GM21528 (cell line): ENCODE results near the gene KAZN.
"Not testable (repeated sequence)": the region's sequence is repeated elsewhere in the genome, so short reads cannot be mapped to it uniquely, and the experiment has no call there.

Experiments used
- ATAC-seq: cut with Tn5 transposase; IDR thresholded peaks from one replicate; pipeline ENCODE4 v1.9.1; 2021; ENCODE audit warnings: mild to moderate bottlenecking, moderate library complexity; ENCODE audit not compliant: unreplicated experiment, low FRiP score

KAZN gene

DNA sequence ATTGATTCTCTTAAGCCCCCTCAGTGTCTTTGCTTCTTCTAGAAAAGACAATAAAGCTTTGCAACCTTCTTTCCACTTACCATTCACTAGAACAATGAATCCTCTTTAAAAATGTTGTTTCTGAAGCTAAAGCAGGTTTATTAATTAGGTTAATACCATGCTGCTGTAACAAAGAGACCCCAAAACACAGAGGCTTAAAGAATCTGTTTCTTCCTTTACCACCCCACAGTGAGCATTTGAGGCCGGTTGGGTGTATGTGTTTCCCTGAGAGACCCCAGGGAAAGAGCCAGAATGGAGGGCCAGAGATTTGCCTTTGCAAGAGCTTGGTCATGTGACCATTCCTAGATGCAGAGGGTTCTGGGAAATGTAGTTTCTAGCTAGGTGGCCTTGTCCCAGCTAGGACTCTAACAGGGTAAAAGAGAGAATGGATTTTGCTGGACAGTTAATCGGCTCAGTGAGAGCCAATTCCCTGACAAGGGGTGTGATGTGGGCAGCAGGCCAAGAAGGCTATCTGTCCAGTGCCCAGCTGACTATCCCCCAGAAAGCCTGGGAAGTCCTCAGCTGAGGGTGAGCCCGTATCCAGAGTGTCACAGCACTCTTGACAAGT, 363.3 kb downstream of the KAZN start:
- ATAC-seq, result no peak

DNA sequence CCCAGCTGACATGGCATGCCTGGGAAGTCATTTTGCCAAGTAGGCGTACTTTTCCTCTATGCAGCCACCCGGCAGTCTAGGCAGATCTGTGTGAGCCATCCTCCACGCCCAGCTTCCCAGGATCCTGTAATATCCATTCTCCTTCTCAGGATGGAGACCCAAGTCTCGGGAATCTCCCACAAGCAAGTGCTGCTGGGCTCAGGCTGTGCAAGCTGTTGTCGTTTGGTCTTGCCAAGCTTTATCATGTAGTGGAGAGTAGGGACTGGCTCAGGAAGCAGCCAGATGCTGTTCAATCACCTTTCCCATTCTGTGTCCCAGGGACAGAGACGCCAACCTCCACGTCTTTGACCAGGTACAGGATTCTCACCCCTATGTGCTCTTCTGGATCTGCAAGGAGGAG, 363.9 kb downstream of the KAZN start:
- ATAC-seq, result no peak

DNA sequence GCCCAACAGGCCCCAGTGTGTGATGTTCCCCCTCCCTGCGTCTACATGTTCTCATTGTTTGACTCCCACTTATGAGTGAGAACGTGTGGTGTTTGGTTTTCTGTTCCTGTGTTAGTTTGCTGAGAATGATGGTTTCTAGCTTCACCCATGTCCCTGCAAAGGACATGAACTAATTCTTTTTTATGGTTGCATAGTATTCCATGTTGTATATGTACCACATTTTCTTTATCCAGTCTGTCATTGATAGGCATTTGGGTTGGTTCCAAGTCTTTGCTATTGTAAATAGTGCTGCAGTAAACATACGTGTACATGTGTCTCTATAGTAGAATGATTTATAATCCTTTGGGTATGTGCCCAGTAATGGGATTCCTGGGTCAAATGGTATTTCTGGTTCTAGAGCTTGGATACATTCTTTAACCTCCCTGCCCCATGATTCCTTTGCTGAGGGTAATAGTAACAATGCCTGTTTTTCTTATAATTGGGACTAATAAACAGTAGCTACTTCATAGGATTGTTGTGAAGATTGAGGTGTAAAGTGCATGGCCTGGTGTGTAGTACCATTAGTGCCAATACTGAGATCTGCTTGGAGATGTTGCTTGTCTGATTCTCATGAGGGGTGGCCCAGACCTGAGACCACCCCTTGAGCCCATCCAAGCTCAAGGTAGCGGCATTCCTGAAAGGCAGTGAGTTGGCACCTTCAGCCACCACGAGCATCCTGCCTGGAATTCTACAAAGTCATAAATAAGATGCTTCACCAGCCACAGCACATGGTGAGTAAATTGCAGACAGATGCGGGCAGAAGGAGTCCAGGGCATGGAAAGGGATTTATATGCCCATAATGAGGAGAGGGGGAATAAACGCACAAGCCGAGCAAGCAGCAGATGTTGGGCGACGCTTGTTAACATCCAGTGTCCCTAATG, 365.6 kb downstream of the KAZN start:
- ATAC-seq, result not testable (repeated sequence)

DNA sequence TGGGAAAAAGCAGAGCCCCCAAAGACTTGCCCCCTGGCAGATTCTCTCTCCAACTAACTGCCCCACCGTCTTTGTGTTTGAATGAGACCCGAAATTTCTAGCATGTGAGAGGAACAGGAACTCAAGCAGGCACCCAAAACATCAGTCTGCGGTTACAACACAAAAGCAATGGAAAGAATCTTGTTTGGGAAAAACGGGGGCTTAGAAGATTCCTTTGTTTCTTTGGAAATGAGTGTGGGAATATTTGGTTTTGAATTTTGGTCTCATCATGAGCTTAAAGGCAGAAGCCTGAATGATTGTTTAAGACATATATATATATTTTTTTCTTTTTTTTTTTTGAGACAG, 366.2 kb downstream of the KAZN start:
- no peak for ATAC-seq

DNA sequence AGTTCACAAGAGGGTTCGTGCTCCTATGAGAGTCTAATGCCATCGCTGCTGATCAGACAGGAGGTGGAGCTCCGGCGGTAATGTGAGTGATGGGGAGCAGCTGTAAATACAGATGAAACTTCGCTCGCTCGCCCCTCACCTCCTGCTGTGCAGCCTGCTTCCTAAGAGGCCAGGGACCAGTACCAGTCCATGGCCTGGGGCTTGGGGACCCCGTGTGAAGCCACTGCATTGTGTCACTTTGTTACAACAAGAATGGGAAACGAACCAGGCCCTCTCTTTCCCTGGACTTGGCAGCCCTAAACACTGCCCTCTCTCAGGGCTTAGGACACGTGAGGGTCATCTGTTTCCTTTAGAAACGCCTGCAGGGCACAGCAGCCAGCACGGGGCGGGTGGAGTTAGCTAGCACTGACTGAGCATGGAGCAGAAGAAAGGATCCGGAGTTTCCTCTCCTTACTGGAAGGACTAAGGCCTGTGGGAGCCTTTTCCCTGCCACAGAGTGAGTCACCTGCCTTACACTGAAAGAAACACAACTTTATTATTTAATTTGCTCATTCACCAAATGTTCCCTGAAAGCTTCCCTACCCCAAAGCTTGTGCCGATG, 369.9 kb downstream of the KAZN start:
- ATAC-seq, result no peak

DNA sequence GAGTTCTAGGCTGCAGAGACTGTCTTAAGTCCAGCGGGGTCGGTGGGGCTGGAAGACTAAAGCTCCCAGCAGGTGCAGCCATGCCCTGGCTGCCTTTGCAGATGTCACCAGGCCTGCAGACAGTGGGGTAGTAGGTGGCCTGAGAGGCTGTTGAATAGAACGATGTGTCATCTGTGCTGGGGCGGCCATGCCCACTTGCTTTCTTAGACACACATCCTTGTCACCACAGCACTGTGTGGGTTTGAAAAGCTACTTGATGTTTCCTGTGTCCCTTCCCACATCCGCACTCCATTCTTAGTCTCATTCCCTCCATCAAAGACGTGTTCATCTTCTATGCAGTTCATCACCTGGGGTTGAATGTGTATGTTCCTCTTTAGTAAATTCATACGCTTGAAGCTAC, 370.5 kb downstream of the KAZN start:
- no peak for ATAC-seq

DNA sequence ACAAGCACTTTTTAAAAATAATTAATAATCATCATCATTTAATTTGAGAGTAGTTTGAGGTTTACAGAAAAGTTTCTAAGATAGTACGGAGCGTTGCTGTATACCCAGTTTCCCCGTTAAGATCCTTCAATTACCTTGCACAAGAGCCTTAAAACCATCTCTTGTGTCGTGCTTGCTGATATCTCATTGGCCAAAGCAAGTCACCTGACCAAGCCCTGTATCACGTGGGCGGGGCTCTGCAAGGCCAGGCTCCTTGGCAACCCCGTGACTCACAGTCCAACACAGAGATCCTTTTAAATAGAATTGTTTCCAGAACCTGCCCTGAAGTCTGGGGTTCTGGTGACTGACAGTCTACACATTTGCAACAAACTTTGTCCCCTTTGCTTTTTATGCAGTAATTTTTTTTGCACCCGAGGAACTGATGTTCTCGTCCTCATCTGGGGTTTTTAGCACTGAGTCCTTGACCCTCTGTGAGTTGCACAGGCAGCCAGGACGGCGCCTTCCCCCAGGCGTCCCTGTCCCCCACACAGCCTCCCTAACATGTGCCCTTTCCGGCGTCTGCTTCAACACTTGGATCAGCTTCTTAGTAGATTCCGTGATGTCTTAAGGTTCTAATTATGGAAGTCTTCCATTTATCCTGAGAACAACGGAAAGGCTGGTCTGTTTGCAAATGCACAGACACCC, 371.8 kb downstream of the KAZN start:
- no peak for ATAC-seq

DNA sequence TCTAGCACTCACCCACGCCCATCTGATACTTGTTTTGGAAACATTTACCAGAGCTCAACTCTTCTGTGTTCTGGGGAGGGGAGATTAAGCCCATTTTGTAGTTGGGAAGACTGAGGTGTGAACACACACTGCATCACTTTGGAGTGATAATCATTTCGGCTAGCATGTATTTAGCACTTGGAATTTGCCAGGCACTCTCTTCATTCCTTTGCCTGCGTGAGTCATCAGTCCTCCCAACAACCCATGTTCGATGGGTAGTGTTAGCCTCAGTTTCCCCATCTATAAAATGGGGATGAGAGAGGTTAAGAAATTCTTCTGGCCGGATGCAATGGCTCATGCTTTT, 372.3 kb downstream of the KAZN start:
- ATAC-seq, result no peak

DNA sequence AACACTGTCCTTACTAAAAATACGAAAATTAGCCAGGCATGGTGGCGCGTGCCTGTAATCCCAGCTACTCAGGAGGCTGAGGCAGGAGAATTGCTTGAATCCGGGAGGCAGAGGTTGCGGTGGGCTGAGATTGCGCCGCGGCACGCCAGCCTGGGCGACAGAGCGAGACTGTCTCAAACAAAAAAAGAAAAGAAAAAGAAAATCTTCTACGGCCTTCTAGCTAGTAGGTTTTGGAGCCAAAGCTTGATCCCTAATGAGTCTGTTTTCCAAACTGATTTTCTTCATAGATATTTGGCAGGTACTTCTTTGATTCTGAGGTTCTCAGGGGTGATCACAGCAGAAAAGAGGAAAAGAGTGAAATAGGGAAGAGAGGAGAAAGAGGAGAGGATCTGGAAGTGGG, 372.7 kb downstream of the KAZN start:
- no peak for ATAC-seq

DNA sequence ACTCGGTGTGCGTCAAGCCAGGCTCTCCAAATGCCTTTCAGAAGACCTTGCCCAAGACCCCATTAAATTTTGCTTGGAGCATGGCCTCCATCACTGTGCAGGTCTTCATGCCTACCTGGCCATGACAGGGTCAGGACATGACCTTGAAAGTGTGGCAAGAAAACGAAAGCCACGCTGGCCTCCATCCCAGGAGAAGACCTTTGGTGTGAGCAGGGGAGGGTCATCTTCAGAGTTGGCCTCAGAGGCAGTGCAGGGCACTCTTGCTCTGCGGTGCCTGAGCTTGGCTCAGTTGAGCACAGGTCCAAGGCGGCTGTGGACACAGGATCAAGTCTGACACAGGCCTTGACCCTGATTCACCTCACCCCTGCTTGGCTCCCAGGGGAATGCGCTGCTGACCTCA, 373.6 kb downstream of the KAZN start:
- ATAC-seq, result no peak

DNA sequence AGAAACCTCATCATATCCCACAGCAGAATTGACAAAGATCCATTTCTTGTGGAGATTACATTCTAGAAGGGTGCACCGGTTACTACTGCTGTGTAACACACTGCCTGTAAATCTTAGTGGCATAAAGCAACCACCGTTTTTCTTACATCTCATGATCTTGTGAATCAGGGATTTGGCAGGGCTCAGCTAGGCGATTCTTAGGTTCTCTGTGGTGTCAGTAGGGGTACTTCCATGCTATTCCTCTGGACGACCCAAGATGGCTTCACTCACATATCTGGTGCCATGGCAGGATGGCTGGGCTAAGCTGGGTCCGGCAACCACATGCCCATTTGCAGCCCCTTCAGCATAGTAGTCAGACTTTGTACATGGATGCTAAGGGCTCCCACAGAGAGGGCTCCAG, 375.3 kb downstream of the KAZN start:
- ATAC-seq, result no peak

DNA sequence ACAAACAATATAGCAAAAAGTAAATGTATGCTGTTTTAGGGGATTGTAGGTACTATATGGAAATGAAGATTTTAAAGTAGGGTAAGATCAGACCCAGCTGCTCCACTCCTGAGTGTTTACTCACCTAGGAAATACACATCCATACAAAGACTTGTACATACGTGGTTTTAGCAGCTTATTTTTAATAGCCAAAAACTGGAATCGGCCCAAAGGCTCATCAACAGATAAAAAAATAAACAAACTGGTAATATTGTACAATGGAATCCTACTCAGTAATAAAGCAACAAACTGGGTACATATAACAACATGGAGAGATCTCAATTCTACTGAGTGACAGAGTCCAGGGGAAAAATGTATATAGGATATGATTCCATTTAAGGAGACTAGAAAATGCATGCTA, 375.9 kb downstream of the KAZN start:
- no peak for ATAC-seq

DNA sequence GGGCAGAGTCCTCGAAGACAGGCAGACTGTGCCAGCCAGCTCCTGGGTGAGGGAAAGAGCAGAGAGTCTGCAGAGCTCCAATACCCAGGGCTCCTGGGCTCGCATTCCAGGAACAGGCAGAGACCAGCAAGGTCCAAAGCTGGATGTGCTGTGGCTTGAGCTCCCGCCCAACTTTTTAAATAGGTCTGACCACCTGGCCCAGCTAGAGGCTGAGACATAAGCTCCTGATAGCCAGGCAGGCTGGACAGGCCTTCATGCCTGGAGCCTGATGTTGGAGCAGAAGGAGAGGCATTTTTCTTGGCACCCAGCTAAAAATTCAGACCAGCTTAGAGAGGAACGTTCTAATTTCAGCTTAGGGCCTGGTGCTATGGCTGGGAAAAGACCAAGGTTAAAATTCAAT, 376.6 kb downstream of the KAZN start:
- ATAC-seq, result no peak

DNA sequence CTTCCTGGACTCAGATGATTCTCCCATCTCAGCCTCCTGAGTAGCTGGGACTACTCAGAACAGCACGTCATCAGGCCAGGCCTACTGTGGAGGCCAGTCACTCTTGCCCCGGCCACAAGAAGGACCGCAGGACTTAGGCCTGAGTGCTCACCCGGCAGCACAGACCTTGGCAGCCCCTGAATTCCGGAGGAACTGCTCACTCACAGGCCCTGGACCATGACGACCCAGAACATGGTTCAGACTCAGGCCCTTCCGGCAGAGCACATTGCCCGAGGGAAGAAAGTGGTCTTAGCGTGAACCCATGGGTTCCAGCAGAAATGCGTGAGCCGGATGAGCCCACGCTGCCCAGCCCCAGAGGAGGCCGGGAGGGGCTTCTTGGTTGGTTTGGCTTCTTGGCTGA, 377.8 kb downstream of the KAZN start:
- ATAC-seq, result no peak

DNA sequence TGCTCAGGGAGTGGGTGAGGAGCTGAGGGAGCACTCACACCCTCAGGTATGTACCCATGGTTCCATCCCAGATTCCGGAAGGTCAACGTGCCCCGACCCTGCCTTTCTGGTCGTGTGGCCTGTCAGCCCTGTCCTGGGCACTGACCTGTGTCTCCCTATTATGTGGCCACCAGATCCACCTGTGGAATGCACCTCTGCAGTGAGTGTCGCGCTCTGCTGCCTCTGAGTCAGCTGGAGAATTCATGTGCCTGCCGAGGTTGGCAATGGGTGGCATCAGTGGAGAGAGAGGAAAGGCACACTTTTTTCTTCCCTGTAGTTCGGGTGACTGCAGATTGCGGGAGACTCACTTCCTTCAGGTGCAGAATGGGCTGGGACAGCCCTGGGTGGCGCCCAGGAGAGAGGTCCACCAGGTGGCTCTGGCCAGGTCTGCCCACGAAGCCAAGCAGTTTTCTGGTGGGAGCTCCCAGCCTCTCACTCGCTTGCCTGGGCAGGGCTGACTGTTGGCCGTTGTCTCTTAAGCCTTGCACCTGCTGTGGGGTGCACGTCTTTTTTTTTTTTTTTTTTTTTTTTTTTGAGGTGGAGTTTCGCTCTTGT, 378.9 kb downstream of the KAZN start:
- ATAC-seq, result no peak

DNA sequence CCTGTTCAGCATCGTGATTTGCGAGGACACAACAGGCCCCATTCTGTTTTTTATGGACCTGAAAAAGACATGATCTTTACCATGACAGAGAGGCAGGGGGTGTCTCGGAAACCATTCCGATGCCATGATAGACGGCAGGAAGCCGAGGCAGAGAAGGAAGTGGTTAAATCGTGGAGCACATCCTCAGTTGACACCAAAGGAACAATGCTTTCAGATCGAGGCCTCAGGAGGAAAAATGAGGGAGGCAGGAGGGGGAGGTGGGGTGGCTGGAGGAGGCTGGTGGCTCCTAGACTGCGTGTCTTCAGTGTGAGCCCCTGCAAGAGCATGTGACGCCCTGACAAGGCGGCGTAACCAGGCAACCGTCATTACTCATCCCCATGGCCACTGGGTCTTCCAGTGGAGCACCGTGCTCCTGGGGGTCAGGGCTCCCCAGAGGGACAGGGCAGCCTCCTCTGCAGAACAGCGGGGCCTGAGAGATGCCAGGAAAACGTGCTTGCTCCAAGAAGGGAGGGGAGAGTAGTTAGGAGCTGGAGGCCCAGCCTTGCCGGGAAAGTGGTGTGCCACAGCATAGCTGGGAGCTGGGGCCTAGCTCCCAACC, 382.2 kb downstream of the KAZN start:
- ATAC-seq, result no peak

DNA sequence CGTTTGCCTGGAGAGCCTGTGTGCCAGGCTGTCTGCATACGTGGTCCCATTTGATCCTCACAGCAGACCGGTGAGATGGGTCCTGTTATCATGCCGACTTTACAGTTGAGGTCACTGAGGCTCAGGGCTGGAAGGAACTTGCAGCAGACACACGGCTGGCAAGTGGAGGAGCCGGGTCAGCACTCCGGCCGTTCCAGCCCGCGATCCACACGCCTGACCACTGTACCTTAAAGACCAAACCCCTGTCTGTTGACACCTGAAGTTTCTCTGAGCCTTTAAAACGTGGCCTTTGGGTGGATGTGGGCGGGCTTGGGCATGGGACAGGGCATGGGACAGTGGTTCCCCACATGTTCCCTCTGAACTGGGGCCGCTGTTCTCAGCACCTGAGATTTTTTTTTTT, 383.5 kb downstream of the KAZN start:
- ATAC-seq, result no peak

DNA sequence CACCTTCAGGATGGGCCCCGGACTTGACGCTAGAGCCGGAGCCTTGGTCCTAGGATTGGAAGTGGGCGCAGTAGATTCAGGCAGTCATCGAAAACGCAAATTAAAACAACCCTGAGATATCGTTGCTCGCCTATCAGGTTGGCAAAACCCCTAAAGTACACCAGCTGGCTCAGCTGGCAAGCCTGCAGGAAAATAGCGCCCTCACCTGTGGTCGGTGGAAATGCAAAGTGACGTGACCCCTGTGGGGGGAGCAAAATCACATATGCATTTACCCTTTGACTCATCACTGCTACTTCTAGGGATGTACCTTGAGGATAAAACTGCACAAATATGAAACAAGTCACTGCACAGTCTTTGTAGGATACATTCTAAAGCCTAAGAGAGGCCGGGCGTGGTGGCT, 384.8 kb downstream of the KAZN start:
- no peak for ATAC-seq

DNA sequence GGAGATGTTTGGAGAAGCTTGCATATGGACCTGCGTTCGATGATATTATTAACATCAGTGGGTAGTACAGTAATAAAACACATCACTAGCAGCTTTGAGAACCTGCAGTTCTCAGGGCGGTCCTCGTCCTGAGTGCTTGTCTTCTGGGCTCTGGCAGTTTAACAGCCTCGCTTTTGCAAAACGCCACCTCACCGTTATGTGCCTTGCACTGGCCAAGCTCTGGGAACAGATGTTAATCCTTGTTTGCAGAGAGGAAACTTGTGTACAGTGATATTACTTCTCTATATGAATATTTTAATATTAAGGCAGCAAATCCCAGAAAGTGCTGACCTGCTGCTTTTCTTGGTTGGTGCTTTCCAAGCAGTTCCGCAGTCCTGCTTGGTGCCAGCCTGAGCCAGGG, 387.7 kb downstream of the KAZN start:
- no peak for ATAC-seq

DNA sequence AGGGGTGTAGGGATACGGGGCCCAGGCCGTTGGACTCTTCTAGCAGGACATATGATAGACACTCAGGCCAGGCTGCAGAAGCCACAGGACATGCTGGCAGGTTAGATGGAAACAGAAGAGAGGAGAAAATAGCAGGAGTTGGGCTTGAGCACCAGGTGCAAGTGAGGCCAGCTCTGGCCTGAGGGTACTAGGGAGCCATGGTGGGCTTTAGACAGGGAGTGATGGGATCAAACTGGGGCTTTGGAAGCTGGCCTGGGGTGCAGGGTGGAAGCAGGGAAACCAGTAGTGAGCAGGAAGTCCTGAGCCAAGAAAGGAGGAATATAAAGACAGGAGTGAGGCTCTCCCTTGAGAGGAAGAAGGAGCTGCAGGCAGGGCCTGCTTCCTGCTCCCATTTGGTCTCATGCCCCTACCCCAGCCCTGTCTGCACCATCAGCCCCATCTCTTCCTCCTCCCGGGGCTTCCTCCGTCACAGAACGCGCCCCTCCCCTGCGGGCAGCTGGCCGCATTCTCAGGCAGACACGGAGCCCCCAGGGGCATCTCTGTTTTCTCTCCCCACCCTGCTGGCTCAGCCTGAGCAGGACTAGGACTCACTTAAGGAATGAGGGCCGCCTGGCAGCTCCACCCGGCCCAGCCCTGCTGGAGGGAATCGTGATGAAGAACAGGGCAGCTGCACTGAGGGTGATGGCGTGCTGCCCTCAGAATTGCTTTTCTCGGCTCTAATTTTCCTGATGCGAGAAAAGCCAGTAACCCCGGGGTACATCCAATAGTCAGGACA, 389.5 kb downstream of the KAZN start:
- no peak for ATAC-seq
